Effector CD4-positive, alpha-beta T cell (primary cell): ENCODE results near the gene IGF2BP2.
"Not testable (repeated sequence)": the region's sequence is repeated elsewhere in the genome, so short reads cannot be mapped to it uniquely, and the experiment has no call there.

Source experiments
- DNase-seq: peaks from one replicate; pipeline ENCODE4 v3.0.0-alpha.2; 2020

Gene IGF2BP2

DNA sequence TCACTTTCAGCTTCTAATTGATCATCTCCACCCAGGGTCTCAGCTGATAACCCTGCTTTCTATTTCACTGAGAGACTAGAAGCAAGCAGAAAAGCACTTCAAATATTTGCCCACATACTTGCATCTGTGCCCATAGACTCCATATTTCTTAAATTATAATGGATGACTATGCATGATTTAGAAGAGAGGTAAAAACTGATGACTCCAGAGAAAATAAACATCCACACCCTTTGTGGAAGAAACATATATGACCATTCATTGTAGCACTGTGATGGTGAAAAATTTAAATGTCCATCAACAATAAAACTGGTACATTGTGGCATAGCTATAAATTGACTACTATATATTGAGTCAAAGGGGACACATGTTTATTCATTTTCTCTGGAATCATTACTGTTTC is 7.1 kb upstream of the IGF2BP2 start:
- no peak for DNase-seq

DNA sequence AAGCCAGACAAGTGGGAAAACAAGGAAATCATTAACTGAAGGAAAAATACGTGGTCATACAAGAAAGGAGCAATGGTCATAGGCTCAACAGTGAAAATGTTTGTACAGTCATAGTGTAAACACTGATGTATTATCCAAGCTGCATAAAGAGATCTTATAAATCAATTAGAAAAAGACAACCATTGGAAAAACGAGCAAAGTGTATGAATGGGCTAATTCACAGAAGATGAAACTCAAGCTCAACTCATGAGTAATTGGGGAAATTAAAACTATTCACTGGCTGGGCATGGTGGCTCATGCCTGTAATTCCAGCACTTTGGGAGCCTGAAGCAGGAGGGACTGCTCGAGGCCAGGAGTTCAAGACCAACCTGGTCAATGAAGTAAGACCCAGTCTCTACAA is 6.4 kb upstream of the IGF2BP2 start:
- no peak for DNase-seq

DNA sequence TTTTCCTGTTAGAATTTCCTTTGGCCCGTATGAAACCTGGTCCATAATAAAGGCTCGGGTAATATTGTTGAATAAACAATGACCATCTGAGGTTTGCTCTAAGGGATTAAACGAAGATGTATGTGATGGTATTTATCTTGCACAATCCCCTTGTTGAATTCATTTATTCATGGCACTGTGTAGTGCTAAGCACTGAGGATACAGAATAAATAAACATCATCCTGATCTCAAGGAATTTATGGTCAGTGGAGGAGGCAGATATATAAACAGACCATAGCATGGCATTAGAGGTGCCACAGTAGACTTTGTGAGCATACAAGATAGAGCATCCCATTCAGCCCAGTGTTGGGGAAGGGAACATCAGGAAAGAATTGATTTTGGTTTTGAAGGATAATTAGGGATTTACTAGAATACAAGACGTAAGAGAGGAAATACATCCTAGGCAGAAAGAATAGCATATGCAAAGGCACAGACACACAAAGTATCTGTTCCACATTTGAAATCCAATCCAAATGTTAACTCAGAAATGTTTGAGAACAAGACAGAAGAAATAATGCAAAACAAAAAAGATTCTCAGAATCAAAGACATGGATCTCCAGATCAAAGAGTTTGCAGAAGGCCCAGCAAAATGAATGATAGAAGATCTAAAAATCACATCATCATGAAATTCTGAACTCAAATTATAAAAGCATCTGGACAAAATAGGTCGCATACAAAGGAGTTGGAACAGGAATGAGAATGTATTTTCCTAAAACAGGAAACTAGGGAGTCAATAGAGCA is 5.4 kb upstream of the IGF2BP2 start:
- no peak for DNase-seq

DNA sequence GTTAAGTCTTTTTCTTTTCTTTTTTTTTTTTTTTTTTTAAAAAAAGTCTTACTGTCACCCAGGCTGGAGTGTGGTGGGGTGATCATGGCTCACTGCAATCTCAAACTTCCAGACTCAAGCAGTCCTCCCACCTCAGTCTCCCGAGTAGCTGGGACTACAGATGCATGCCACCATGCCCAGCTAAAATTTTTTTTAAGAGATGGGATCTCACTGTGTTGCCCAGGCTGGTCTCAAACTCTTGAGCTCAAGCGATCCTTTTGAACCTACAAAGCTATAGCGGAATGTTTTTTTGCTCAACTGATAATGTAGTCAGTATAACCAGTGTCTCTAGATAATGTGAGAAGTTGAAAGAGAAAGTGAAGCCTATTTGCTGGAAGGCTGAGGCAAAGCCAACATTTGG is 3.9 kb upstream of the IGF2BP2 start:
- DNase-seq = no peak

DNA sequence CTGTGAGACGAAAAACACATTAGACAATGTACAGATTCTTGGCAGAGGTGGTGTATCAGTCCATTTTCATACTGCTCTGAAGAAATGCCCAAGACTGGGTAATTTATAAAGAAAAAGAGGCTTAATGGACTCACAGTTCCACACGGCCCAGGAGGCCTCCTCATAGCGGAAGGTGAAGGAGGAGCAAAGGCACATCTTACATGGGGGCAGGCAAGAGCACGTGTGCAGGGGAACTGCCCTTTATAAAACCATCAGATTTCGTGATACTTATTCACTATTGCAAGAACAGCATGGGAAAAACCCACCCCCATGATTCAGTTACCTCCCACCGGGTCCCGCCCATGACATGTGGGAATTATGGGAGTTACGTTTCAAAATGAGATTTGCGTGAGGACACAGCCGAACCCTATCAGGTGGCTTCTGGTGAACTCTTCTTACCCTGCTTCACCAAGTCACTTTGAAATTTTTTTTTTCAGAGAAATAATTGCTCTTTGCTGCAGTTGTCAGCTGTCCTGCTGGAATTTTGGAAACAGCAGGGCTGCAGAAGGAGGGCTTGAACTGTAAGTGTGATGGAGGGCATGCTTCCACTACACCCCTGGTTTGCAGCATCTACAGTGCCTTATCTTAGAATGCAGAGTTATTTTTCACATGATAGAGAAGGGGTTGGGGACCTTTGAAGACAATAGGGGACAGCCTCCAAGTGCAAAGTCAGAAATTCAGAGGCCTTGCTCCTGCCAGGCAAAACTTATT is 2.9 kb upstream of the IGF2BP2 start:
- DNase-seq = no peak

DNA sequence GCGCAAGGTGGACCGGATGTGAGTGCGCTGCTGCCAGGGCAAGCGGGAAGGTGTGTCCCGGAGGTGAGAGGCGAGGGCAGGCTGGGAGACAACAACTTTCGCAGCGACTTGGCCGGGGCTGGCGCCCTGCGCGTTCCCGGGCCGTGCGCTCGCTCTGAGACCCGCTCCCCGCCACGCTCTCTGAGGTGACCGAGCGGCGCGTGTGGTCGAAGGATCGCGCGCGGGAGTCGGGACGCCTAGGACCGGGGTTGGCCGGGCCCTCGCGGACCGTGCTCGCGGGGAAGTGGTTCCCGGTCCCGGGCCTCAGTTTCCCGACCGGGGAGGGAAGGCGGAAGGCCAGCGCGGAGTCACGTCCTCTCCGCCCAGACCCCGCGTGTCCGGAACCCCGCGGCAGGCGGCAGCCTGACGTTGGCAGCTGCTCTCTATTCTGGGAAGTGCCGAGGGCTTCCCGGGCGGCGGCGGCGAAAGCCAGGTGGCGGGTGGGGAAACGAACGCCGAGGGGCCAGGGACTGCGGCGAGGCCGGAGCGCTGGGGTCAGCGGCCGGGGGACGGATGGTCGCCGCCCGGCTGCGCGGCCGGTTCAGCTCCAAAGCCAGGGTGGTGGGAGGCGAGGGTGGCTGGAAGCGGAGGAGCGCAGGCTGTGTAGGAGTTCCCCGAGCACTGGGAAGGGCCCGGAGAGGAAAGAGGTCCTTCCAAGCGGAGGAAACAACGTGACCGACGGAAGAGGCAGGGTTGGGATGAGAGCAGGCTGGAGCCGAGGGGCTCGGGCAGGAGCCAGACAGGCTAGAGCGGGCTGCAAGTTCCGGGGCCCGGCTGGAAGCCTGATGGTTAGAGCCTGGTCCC is 1.0 kb upstream of the IGF2BP2 start:
- DNase-seq = no peak

DNA sequence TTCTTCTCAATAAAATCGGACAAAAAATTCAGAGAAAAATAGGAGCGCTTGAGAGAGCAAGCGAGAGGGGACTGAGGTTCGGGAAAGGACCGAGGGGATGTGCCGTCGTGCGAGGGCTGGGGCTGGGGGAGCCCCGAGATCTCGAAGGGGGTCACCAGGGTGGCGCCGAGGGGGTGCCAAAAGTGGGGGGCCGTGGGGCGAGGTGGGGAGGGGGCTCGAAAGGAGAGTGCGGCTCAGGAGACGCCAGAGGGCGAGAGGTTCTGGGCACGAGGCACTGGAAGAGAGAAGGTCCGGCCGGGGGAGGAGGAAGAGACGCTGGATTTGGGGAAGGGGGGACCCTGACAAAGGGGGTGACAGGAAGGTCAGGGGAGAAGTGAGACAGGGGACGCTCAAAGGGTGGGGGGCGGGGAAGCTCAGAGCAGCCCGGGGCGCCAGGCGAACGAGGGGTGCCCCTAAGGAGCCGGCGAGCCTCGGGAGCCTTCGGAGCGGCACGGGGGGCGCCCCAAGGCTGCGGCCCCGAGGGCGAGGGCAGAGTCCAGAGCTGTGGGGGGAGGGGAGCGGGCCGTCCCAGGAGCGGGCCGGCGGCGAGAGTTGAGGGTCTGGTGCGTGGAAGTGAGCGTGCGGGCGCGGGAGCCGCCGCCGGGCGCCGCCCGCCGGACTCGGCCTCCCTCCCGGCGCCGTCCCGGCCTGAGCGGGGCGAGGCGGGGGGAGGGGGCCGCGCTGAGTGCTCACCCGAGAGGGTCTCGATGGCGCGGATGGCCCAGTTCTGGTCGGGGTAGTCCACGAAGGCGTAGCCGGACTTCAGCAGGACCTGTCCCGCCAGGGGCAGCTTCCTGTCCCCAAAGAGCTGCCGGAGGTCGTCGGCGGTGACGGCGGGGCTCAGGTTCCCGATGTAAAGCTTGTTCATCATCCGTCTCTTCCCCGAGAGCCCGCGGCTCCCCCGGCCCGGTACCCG is 514 bp downstream of the IGF2BP2 start:
- DNase-seq = peak; percentile 11

DNA sequence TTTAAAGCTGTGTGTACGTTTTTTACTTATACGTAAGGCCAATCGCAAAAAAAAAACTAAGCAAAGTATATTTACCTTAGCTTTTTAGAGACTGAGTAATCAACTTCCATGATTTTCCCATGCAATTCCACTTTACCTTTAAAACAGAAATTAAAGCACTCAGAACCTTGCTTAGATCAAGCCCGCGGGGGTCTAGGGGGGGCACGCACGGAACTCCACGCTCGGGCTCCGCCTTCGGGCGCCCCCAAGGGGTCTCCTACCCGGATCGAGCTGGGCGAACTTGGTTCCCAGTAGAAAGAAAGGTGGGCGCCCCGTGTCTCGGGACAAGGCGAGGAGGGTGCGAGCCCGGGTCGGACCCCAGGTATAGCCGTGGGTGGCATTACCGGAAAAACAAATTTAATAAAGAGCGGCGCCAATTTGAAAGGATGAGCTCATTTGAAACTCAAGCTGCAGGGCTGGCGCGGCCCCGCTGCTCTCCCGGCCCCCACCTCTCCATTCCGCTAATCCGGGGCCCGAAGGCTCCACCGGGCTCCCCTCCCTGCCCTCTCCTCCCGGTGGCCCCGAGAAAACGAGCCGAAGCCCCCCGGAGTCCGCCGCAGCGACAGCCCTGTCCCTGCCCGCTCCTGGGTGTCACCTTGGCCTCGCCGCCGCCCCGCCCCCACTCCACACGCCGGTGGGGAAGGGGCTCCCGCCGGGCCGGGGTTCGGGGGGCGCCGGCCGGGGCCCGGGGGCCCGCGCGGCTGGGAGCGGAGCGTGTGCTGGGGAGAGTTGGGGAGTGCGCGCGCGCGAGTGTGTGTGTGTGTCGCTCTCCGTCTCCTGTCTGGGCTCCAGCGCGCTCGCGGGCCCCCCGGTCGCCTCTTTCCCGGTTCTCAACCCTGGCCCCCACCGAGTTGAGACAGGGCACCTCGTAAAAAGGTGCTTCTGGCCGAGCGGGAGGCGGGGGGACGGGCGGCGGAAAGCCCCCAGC is 1.5 kb downstream of the IGF2BP2 start:
- DNase-seq = no peak

DNA sequence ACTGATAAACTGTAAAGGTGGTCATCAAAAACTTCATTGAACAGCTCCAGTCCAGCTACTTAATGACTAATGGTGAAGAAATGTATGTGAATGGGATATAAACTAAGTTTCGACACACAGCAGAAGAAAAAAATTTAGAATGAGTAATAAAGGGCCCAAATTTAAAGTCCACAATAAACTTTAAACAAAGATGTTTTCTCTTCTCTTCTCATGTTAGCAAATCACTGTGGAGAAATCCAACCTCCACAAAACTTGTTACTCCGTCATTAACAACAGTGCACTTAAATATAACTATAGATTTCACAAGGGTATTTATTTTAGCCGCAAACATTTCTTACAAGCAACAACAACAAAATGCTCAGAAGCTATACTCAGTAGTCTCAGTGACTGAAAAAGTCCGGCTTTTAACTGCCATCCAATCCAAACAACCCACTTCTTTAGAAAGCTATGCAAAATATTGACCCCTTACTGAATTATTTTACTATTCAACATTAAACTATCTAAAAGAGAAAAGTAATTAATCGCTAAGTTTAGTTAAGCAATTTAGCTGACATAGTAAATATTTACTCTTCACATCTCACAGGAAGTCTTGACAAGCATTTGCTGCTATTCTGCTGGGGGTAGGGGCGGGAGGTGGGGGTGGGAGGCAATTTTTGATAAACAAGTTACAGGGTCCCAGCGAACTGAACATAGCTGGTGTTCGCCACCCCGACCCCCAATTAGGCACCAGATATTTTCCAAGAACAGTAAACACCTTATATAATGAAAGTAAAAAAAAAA is 2.4 kb downstream of the IGF2BP2 start:
- no peak for DNase-seq

DNA sequence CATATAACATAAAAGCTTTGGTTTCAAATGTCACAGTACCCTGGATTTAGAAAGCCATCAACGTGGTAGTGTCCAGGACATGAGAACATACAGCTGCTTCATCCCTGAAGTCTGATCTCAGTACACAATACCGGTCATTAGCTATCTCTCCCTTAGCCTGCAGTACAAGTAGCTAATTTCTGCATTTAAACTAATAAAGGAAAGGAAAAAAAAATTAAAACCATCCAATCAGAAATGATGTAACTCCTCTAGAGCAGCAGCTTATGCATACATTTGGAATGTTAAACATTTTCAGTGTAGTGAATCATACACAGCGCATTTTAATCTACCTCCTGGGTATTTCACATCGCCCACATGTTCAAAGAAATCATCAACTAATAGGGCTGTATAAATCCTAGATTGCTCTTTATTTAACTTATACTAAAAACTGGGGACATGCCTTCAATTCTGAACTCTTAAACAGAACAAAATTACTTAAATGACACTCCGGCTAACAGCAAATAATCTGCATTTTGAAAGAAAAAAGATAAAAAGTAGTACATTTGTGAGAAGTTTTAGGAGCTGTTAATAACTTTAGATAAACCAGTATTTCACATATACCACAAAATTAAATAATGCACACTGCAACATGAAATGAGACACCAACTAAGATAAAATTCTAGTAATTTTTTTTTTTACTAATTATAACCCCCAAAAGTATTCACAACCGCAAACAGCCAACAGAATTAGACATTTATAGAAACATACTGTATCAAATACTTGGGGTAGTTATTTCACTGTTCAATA is 3.7 kb downstream of the IGF2BP2 start:
- DNase-seq = no peak

DNA sequence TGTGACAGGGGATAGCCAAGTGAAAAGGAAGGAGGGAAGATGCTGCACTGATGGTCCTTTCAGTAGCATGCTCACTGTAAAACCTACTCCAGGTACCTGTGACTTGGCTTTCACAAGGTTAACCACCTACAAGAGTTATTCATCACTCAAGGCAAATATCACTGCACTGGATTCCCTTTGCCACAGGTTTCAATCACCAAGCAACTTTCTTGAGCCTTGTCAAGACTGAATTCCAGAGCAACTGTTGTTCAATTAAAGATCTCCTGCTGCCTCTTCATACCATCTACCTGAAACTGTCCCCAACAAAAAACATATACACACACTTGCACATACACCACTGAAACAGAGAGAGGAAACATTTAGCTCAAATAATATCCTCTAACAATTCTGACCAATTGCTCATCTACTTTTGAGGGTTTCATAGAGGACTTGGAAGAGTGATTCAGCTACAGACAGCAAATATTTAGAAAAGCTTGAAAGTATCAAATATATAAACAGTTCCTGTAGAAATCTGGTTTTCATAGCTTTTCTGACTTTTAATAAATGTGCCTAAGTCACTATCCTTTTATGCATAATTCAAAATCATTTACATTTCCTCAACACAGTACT is 6.5 kb downstream of the IGF2BP2 start:
- no peak for DNase-seq

DNA sequence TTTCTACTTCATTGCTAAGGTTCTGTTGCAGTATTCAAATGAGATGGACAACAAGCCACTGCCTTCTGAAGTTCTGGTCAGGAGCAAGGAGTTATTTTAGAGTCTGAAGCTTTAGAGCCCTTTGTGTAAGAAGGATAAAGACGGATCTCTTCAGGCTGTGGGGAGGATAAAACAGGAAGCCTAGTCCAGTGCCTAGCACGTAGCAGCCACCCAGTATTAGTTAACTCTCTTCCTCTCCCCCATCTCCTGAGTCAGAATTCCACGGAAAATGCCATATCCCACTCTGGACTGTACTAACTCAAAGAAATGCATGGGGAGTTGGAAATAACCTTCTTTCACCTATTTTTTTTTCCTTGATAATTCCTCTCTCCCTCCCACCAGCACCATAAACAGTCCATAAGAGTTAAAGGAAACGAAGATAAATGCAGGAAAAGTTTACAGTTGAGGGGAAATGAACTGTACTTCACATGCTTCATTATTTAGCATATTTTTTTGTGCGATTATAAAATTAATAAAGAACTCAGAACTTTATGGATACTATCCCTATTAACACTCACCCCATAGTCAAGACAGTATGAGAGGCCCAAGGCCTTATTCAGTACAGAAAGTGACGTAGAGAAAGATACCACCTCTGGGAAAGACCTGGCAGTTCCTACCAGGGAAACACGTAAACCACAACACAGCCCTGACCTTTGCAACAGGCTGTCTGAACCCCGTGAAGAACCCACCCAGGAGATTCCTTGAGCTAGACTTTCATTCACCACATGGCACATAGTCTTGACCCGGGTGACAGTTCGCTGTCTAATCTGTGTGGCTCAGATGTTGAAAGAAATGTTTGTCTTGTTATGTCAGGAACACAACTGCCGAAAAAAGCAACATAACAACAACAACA is 9.2 kb downstream of the IGF2BP2 start:
- no peak for DNase-seq

DNA sequence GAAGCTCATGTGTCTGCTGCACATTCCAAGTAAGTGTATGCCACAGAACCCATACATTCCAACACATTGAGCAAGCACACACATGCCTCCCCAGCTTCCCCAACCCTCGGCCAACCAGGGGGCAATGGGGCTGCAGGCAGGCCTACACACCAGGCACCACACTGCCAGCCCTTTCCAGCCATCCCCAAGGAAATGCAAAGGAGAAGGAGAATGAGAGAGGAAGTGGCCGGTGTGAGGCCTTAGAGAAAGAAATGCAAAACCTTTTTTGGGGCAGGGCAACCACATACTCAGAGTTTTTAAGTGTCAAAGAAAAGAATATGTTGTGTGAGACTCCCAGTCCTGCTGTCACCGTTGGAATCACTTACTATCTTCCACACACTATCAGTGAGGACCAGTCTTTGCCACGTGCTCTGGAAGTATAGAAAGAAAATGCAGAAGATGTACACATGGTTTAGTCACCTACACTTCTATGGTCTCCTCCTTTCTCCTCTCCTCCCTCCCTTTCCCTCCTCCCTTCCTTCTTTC is 11.1 kb downstream of the IGF2BP2 start:
- DNase-seq = no peak

DNA sequence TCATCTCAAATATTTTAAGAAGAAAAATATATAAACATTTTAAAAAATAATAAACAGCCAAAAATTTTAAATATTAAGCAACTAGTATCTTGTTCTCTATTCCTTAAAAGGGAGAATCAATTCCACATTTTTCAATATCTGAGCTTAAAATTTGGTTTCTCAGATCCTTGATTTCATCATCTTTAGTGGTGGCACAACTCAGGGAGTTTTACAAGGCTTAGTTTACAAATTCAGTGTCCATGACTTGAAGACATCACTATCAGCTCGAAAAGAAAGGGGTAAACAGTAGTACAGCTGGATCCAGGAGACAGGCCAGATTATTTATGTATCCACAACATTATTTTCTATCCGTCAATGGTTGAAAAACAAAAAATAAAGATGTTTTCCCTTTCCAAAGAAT is 11.6 kb downstream of the IGF2BP2 start:
- DNase-seq = no peak

DNA sequence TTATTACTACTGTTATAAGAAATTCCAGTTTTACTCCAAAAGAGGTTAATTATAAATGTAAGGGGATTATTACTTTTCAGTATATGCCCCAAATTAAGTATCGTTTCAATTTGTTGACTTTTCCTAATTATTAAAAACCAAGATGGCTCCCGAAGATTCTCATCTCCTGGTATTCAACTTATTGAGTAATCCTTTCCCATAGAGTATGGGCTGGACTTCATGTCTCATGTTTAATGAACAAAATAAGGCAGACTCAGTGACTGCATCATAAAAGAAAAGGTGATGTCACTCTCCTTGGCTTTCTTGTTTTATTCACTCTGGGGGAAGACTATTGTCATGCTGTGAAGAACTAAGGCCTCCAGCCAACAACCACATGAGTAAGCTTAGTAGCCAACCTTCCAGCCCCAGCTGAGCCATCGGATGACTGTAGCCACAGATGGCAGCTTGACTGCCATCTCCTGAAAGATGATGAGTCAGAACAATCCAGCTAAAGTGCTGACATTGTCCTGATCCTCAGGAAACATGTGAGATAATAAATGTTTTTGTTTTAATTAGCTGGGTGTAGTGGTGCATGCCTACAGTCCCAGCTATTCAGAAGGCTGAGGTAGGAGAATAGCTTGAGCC is 17.3 kb downstream of the IGF2BP2 start:
- DNase-seq = no peak

DNA sequence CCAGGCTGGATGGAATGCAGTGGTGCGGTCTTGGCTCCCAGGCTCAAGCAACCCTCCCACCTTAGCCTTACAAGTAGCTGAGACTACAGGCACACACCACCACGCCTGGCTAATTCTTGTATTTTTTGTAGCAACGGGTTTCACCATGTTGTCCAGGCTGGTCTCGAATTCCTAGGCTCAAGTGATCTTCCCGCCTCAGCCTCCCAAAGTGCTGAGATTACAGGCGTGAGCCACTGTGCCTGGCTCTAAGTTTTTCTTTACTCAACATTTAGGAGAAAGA is 26.1 kb downstream of the IGF2BP2 start:
- DNase-seq = not testable (repeated sequence)
